ENCODE measurements around the gene PCDHGA9. TPM values are rescaled to one million over a fixed set of nuclear protein-coding genes. Genes with fewer than 3 reads are reported as not detected.
A peak's percentile ranks its signal among the peaks of the same experiment; 100 is the strongest.

The PCDHGA9 gene
- total RNA-seq, 1 experiment from 2014 or later, result 1.9 TPM

DNA sequence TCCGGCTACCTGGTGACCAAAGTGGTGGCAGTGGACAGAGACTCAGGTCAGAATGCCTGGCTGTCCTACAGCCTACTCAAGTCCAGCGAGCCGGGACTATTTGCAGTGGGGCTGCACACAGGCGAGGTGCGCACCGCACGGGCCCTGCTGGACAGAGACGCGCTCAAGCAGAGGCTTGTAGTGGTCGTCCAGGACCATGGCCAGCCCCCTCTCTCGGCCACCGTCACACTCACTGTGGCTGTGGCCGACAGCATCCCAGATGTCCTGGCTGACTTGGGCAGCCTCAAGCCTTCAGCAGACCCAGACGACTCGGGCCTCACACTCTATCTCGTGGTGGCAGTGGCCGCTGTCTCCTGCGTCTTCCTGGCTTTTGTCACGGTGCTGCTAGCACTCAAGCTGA is 45.6 kb upstream of the PCDHGA9 start:
- Histone ChIP-seq H3K9me2 (replicated peaks; ENCODE audit: low read length) (no peaks in the 10 kb centered on the region), H3K4me1 (ENCODE audit: insufficient read depth, low read length) (no peaks in the 10 kb centered on the region), H4K20me1 (ENCODE audit: low read length) (no peaks in the 10 kb centered on the region), H3K4me3 (ENCODE audit: low read length) (no peak overlapping the region), H3F3A (ENCODE audit: low read length, unreplicated experiment) (no peaks in the 10 kb centered on the region), H2AFZ (ENCODE audit: low read length) (no peak overlapping the region), H3K79me2 (ENCODE audit: low read length) (no peaks in the 10 kb centered on the region), H3K27ac (ENCODE audit: low read length) (no peak overlapping the region), H3K9ac (ENCODE audit: low read length) (no peak overlapping the region), H3K4me2 (ENCODE audit: low read length) (no peak overlapping the region), H3K27me3 (ENCODE audit: low read length) (no peaks in the 10 kb centered on the region), H3K36me3 (ENCODE audit: low read depth, low read length) (no peaks in the 10 kb centered on the region), H3K9me3 (ENCODE audit: low read length) (no peaks in the 10 kb centered on the region; the same call in 1 of the 2 replicates)
- intact Hi-C loops (cut with micrococcal nuclease), result no loop called here
- CTCF ChIA-PET, result no interaction called here
- BruUV-seq (replicated peaks), result no TSS peak
- DNase-seq (no peak), ATAC-seq (no peak)
- TF ChIP-seq EZH2 (IDR thresholded peaks at IDR 0.05; ENCODE audit: low read length, unreplicated experiment) (no peak), CTCF (conservative IDR thresholded peaks at IDR 0.05; ENCODE audit: low read depth, low read length) (no peak), EZH2phosphoT487 (IDR thresholded peaks at IDR 0.05; ENCODE audit: borderline replicate concordance, low read length) (no peak)
- POLR2A ChIA-PET (ENCODE audit: unreplicated experiment), result no interaction called here

DNA sequence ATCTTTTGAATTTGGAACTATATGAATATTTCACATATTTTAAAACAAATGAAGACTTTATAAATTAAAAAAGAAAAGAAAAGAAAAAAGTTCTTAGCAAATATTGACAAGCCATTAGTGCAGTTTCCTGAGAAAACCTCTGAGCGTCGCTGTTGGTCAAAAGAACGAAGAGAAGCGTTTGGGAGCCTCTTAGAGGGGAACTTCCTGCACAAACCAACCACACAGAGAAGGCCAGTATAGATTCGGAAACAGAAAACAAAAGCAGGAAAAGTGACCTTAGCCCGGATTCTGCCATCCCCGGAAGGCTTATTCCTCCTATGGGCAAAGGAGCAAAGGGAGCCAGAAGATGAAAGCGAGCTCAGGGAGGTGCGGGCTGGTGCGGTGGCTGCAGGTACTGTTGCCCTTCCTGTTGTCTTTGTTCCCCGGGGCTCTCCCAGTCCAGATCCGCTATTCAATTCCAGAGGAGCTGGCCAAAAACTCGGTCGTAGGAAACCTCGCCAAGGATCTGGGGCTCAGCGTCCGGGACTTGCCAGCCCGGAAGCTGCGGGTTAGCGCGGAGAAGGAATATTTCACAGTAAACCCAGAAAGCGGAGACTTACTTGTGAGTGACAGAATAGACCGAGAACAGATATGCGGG is 42.7 kb upstream of the PCDHGA9 start, which contains the start of gene PCDHGB2:
Gene PCDHGB2 (plus strand): TSS at position 205 of the 637 bp plus-strand sequence. CDS start 142 bp downstream, at position 347.
- no peaks in the 10 kb centered on the region for H3K27me3 ChIP-seq (ENCODE audit: low read length)
- H3K79me2 ChIP-seq (ENCODE audit: low read length), result no peaks in the 10 kb centered on the region
- CTCF ChIA-PET, result interaction anchor here (0.6 to 1.1 kb wide), 2 partner anchors 201 to 204 kb away, joined by 4 to 5 read pairs; no protein-coding TSS in a partner anchor
- H4K20me1 ChIP-seq (ENCODE audit: low read length), result no peaks in the 10 kb centered on the region
- peak within 1 kb of the TSS; percentile 69 for H3K4me3 ChIP-seq (ENCODE audit: low read length)
- H3K9me2 ChIP-seq (replicated peaks; ENCODE audit: low read length), result no peaks in the 10 kb centered on the region
- no peaks in the 10 kb centered on the region for H3K36me3 ChIP-seq (ENCODE audit: low read depth, low read length)
- 0 out of 2 replicates have a peak within 1 kb of the TSS, but pooled peaks have one; percentile 23 for H3K27ac ChIP-seq (ENCODE audit: low read length)
- DNase-seq (peak; percentile 63), ATAC-seq (peak; percentile 62)
- H3K4me1 ChIP-seq (ENCODE audit: insufficient read depth, low read length), result 0 out of 2 replicates have a peak, but pooled peaks cover 3% of the 10 kb centered on the region
- peak within 1 kb of the TSS; percentile 53 for H3K9ac ChIP-seq (ENCODE audit: low read length)
- H2AFZ ChIP-seq (ENCODE audit: low read length), result peak within 1 kb of the TSS; percentile 94
- TSS peak; percentile 36 for BruUV-seq (replicated peaks)
- POLR2A ChIA-PET (ENCODE audit: unreplicated experiment), result no interaction called here
- peak within 1 kb of the TSS; percentile 80 for H3K4me2 ChIP-seq (ENCODE audit: low read length)
- H3F3A ChIP-seq (ENCODE audit: low read length, unreplicated experiment), result no peaks in the 10 kb centered on the region
- intact Hi-C loops (cut with micrococcal nuclease), result loop anchor here (1.0 to 5.0 kb wide), 2 partner anchors 200 to 268 kb away; partner anchors contain the start of gene PCDHB2
- H3K9me3 ChIP-seq (ENCODE audit: low read length), result no peaks in the 10 kb centered on the region; the same call in 1 of the 2 replicates
- TF ChIP-seq EZH2phosphoT487 (IDR thresholded peaks at IDR 0.05; ENCODE audit: borderline replicate concordance, low read length), result no peak
- peak; percentile 67; the same call in 1 of the 2 replicates for TF ChIP-seq CTCF (conservative IDR thresholded peaks at IDR 0.05; ENCODE audit: low read depth, low read length)
- no peak for TF ChIP-seq EZH2 (IDR thresholded peaks at IDR 0.05; ENCODE audit: low read length, unreplicated experiment)

Data from PC-3 (cell line).